ENCODE results near the gene TTC31. TPM values are rescaled to one million over a fixed set of nuclear protein-coding genes. Genes with fewer than 3 reads are reported as not detected.
A peak's percentile ranks its signal among the peaks of the same experiment; 100 is the strongest.

The TTC31 gene
- total RNA-seq, 1 donor from 2014 or later: 49.1 TPM

GRCh38 chr2:74511104-74511989 lies 28.5 kb downstream of the TTC31 start:
- Mint-ChIP-seq H3K27me3 (peaks cover 26% of the 10 kb centered on the region), H3K4me3 (no peak overlapping the region), H3K4me1 (peaks cover 40% of the 10 kb centered on the region), H3K9me3 (no peaks in the 10 kb centered on the region), H3K27ac (no peak overlapping the region), H3K36me3 (ENCODE audit: low read depth) (peaks cover 12% of the 10 kb centered on the region)
- no peak for TF ChIP-seq CTCF (IDR thresholded peaks at IDR 0.05)
- ChIA-PET CTCF (interaction anchor here (1.5 kb wide), 1 partner anchor 29 kb away, joined by 4 read pairs; the partner anchor contains the start of genes CCDC142 and TTC31), POLR2A (interaction anchor here (0.7 to 5.6 kb wide), 5 partner anchors 10 to 86 kb away, joined by 4 to 63 read pairs (median 4); partner anchors contain the start of genes AUP1, HTRA2 and MRPL53)
- intact Hi-C loops (cut with micrococcal nuclease): loop anchor here (10.0 kb wide), 1 partner anchor 337 kb away; the partner anchor contains the start of gene MOB1A
- ATAC-seq (ENCODE audit: low read depth) (no peak), DNase-seq (no peak)

GRCh38 chr2:74512744-74513604 lies 30.1 kb downstream of the TTC31 start:
- H3K9me3 Mint-ChIP-seq: no peaks in the 10 kb centered on the region
- ATAC-seq (ENCODE audit: low read depth) (no peak), DNase-seq (no peak)
- no peaks in the 10 kb centered on the region for H3K36me3 Mint-ChIP-seq (ENCODE audit: low read depth)
- peak overlapping the region; percentile 28 for H3K4me3 Mint-ChIP-seq
- no peak for TF ChIP-seq CTCF (IDR thresholded peaks at IDR 0.05)
- ChIA-PET POLR2A (interaction anchor here (0.7 to 3.9 kb wide), 8 partner anchors 9 to 263 kb away, joined by 3 to 18 read pairs (median 4); partner anchors contain the start of gene DQX1), CTCF (interaction anchor here (0.8 kb wide), 1 partner anchor 76 kb away, joined by 3 read pairs; no protein-coding TSS in a partner anchor)
- peaks cover 41% of the 10 kb centered on the region for H3K27me3 Mint-ChIP-seq
- peaks cover 34% of the 10 kb centered on the region for H3K4me1 Mint-ChIP-seq
- no peak overlapping the region for H3K27ac Mint-ChIP-seq
- intact Hi-C loops (cut with micrococcal nuclease): loop anchor here (10.0 kb wide), 1 partner anchor 338 kb away; the partner anchor contains the start of gene MOB1A

GRCh38 chr2:74513605-74514367 lies 30.9 kb downstream of the TTC31 start:
- H3K27me3 Mint-ChIP-seq: peaks cover 49% of the 10 kb centered on the region
- H3K4me1 Mint-ChIP-seq: peaks cover 28% of the 10 kb centered on the region
- H3K9me3 Mint-ChIP-seq: no peaks in the 10 kb centered on the region
- peak overlapping the region; percentile 28 for H3K4me3 Mint-ChIP-seq
- no peak for TF ChIP-seq CTCF (IDR thresholded peaks at IDR 0.05)
- no peak for DNase-seq
- intact Hi-C loops (cut with micrococcal nuclease): loop anchor here (2.0 to 10.0 kb wide), 2 partner anchors 15 to 339 kb away; partner anchors contain the start of genes LBX2 and MOB1A
- ChIA-PET CTCF (interaction anchor here (0.8 to 1.3 kb wide), 2 partner anchors 73 to 75 kb away, joined by 3 read pairs; no protein-coding TSS in a partner anchor), POLR2A (interaction anchor here (0.6 to 3.9 kb wide), 7 partner anchors 8 to 264 kb away, joined by 3 to 18 read pairs (median 3); partner anchors contain the start of genes DQX1, MOGS and MRPL53)
- H3K27ac Mint-ChIP-seq: no peak overlapping the region
- no peaks in the 10 kb centered on the region for H3K36me3 Mint-ChIP-seq (ENCODE audit: low read depth)
- no peak for ATAC-seq (ENCODE audit: low read depth)

GRCh38 chr2:74514368-74515270 lies 31.7 kb downstream of the TTC31 start, which contains the start of gene TLX2:
Gene TLX2, plus strand, starts transcription at chr2:74514450. Its CDS starts 357 bp downstream, at chr2:74514807.
- H3K4me1 Mint-ChIP-seq: peaks cover 28% of the 10 kb centered on the region
- intact Hi-C loops (cut with micrococcal nuclease): loop anchor here (2.0 to 10.0 kb wide), 2 partner anchors 16 to 340 kb away; partner anchors contain the start of genes LBX2 and MOB1A
- ChIA-PET POLR2A (interaction anchor here (0.6 to 3.9 kb wide), 6 partner anchors 7 to 265 kb away, joined by 3 to 18 read pairs (median 3); partner anchors contain the start of genes MOGS and MRPL53), CTCF (interaction anchor here (1.3 kb wide), 1 partner anchor 73 kb away, joined by 3 read pairs; no protein-coding TSS in a partner anchor)
- H3K27me3 Mint-ChIP-seq: peaks cover 52% of the 10 kb centered on the region
- no peak for ATAC-seq (ENCODE audit: low read depth)
- no peak for TF ChIP-seq CTCF (IDR thresholded peaks at IDR 0.05)
- H3K36me3 Mint-ChIP-seq (ENCODE audit: low read depth): no peaks in the 10 kb centered on the region
- DNase-seq: peak; percentile 30
- H3K9me3 Mint-ChIP-seq: no peaks in the 10 kb centered on the region
- peak within 1 kb of the TSS; percentile 66 for H3K4me3 Mint-ChIP-seq
- H3K27ac Mint-ChIP-seq: no peak within 1 kb of the TSS

All from activated B cell treated with CpG ODN at 0.5 μM for 24 hours (primary cell).